ENCODE measurements around the gene SMOC2. TPM values are rescaled to one million over a fixed set of nuclear protein-coding genes. Genes with fewer than 3 reads are reported as not detected.
"Not testable (repeated sequence)": the region's sequence is repeated elsewhere in the genome, so short reads cannot be mapped to it uniquely, and the experiment has no call there.

The SMOC2 gene
- total RNA-seq, 2 donors from 2014 or later = not detected

DNA sequence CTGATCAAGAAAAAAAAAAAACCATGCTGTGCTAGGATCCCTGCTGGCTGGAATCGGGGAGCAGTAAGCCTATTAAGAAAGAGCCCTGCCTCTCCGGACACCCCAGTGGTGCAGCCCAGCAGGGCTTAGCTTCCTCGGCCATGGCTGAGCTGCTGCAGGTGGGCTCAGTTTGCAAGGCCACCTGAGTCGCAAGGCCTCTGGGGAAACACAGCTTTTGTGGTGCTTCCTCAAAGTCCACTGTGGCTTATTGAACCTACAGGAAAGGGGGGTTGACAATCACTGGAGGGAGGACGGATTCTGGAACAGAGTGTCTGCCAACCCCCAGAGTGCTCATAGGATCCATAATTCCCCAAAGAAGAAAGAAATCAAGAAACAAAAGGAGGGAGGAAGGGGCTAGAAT lies 240.8 kb downstream of the SMOC2 start:
- ATAC-seq = no peak
- H3K27ac Mint-ChIP-seq = no peak overlapping the region
- no peak for DNase-seq
- no peak overlapping the region for H3K4me3 Mint-ChIP-seq
- peaks cover 55% of the 10 kb centered on the region for H3K27me3 Mint-ChIP-seq
- H3K9me3 ChIP-seq (ENCODE audit: control insufficient read depth, low read length, poor library complexity, severe bottlenecking) = no peaks in the 10 kb centered on the region
- no peaks in the 10 kb centered on the region for H3K4me1 Mint-ChIP-seq
- no peaks in the 10 kb centered on the region for H3K36me3 Mint-ChIP-seq (ENCODE audit: low read depth)

DNA sequence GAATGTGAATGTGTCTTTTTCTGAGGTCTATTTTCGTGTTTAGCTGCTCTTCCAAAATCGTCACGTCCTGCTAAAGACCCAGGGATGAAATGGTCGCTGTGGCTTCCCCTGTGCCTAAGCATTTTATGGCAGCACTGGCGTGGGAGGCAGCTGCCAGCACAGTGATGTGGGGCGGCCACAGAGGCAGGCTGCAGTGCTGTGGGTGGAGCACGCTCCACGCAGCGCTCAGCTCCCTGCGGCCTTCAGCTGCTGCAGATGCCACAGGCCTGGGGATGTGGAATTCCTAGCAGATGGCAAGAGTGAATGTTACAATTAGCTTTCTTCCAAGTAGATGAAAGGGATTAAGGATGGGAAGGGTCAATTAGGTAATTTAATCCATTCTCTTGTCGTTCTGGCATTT lies 242.6 kb downstream of the SMOC2 start:
- Mint-ChIP-seq H3K27me3 (peaks cover 55% of the 10 kb centered on the region), H3K4me3 (no peak overlapping the region)

DNA sequence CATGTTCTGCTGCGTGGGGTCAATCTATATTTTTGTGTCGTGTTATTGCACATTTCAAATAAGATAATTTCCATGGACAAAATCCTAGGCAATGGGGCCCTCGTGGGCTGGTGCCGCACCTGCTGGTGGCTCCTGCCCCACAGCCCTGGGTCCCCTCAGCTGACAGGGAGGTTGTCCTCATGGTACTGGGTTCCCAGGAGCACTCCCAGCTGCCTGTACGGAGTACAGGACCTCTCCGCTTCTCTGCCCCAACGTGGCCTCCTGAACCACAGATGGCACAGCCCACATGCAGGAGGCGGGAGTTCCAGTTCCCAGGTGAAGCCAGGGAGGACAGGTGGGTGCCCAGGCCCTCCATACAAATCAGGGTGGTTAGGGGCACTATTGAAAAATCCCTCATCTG lies 243.5 kb downstream of the SMOC2 start:
- no peaks in the 10 kb centered on the region for H3K4me1 Mint-ChIP-seq
- H3K36me3 Mint-ChIP-seq (ENCODE audit: low read depth) = no peaks in the 10 kb centered on the region
- H3K9me3 ChIP-seq (ENCODE audit: control insufficient read depth, low read length, poor library complexity, severe bottlenecking) = no peaks in the 10 kb centered on the region
- H3K27me3 Mint-ChIP-seq = peaks cover 53% of the 10 kb centered on the region
- DNase-seq (no peak), ATAC-seq (no peak)
- no peak overlapping the region for H3K27ac Mint-ChIP-seq
- H3K4me3 Mint-ChIP-seq = no peak overlapping the region

More for the DNA sequence above, 242.6 kb downstream of the SMOC2 start:
- DNase-seq (no peak), ATAC-seq (no peak)
- H3K4me1 Mint-ChIP-seq = no peaks in the 10 kb centered on the region
- H3K9me3 ChIP-seq (ENCODE audit: control insufficient read depth, low read length, poor library complexity, severe bottlenecking) = no peaks in the 10 kb centered on the region
- no peaks in the 10 kb centered on the region for H3K36me3 Mint-ChIP-seq (ENCODE audit: low read depth)
- no peak overlapping the region for H3K27ac Mint-ChIP-seq

DNA sequence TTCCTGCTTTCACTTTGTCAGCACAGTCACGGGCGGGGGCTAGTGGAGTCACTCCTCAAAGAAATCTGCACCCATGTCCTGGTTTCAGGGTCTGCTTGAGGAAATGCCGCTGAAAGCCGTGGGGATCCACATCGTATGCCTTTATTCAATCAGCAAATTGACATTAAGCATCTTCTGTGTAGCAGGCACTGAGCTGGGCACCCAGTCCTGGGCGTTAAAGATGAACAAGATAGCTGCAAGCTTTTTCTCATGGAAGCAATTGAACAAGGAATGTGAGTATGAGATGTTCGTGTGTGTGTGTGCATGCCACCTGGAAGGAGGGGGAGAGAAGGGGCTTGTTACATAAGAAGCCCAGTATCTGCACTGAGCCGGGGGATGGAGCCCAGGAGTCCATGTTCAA lies 243.9 kb downstream of the SMOC2 start:
- Mint-ChIP-seq H3K4me1 (no peaks in the 10 kb centered on the region), H3K36me3 (ENCODE audit: low read depth) (no peaks in the 10 kb centered on the region), H3K27ac (no peak overlapping the region), H3K4me3 (no peak overlapping the region), H3K27me3 (peaks cover 50% of the 10 kb centered on the region)
- H3K9me3 ChIP-seq (ENCODE audit: control insufficient read depth, low read length, poor library complexity, severe bottlenecking) = no peaks in the 10 kb centered on the region
- ATAC-seq (no peak), DNase-seq (no peak)

DNA sequence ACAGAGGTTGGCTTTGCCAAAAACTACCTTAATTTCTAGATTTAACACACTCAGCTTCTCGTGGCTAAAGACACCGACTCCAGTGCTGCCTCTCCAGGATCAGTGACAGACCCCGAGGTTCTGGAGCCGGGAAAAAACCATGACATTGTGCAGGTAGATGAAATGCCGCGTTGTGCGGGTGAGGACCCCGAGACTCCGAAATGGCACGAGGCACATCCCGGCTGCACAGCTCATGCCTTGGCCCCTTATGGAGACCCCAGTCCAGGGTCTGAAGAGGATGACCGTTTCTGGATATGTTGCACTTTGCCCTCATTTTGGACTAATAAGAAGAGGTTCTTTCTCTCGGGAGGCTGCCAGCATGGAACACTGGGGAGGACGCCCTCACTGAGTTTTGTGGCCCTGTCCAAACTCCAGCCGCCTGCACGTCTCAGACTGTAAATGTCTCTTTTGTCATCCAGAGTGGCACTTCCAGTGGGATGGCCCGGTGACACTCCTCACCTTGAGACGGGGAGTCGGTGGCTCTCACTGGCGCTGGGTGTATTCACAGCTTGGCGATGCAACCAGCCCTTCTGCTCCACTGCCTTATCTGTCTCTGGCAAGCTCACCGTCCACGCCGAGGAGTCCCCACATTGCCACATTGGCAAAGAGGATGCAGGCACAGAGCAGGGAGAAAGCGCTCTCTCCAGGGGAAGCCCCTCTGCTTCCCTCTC lies 245.2 kb downstream of the SMOC2 start:
- Mint-ChIP-seq H3K27me3 (peaks cover 50% of the 10 kb centered on the region), H3K4me1 (no peaks in the 10 kb centered on the region), H3K27ac (no peak overlapping the region), H3K4me3 (no peak overlapping the region), H3K36me3 (ENCODE audit: low read depth) (no peaks in the 10 kb centered on the region)
- no peaks in the 10 kb centered on the region for H3K9me3 ChIP-seq (ENCODE audit: control insufficient read depth, low read length, poor library complexity, severe bottlenecking)
- ATAC-seq (no peak), DNase-seq (no peak)

DNA sequence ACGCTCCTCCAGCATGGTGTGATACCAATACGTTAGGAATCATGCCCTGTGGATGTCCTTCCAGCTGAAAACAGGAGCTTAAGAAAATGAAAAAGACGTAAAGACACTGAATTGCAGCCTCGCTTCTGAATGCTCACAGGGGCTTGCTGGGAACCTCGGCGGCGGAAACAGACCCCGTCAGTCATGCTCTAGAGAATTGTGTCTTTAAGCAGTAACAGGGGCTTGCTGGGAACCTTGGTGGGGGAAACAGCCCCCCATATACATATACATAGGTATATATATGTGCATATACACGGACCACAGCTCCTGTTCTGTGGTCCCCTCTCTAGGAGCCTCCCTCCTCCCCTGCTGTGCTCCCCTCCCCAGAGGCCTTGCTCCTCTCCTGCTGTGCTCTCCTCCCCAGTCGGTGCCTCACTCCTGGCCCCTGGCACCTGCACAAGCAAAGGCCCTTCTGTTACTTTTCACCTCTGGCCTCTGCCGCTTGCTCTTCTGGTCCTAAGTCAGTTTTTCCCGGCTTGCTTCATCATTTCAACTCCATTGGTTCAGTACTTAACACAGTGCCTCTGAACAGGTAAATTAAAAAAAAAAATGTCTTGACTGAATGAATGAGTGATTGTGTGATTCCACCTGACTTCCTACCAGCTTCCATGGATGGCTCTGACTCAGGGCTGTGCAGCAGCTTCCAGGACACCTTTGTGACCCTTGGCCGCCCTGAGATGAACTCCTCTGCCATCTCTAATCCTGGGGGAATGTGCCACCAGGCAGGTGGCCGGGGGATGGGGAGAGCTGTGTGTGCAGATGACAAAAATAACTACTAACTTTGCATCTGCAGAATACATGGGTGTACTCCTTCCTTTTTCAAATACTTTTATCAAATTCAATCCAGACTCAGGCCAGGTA lies 246.1 kb downstream of the SMOC2 start:
- Mint-ChIP-seq H3K36me3 (ENCODE audit: low read depth) (no peaks in the 10 kb centered on the region), H3K27ac (no peak overlapping the region)
- no peak for ATAC-seq

DNA sequence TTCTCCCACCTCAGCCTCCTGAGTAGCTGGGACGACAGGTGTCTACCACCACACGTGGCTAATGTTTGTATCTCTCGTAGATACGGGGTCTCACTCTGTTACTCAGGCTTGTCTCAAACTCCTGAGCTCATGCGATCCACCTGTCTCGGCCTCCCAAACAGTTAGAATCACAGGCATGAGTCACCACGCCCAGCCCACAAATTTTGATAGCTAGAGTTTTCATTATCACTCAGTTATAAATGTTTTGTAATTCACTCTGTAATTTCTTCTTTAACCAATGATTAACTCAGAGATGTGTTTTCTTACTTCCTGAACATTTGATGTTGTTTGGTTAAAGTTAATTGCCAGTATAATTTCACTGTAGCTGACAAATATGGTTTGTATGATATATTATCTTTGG lies 249.3 kb downstream of the SMOC2 start:
- Mint-ChIP-seq H3K4me1 (no peaks in the 10 kb centered on the region), H3K36me3 (ENCODE audit: low read depth) (no peaks in the 10 kb centered on the region), H3K27me3 (peaks cover 26% of the 10 kb centered on the region), H3K27ac (no peak overlapping the region), H3K4me3 (no peak overlapping the region)
- H3K9me3 ChIP-seq (ENCODE audit: control insufficient read depth, low read length, poor library complexity, severe bottlenecking) = no peaks in the 10 kb centered on the region
- no peak for ATAC-seq
- DNase-seq = no peak

More for the DNA sequence above, 246.1 kb downstream of the SMOC2 start:
- peaks cover 48% of the 10 kb centered on the region for H3K27me3 Mint-ChIP-seq
- no peak for DNase-seq
- H3K4me1 Mint-ChIP-seq = no peaks in the 10 kb centered on the region
- H3K9me3 ChIP-seq (ENCODE audit: control insufficient read depth, low read length, poor library complexity, severe bottlenecking) = no peaks in the 10 kb centered on the region
- no peak overlapping the region for H3K4me3 Mint-ChIP-seq

DNA sequence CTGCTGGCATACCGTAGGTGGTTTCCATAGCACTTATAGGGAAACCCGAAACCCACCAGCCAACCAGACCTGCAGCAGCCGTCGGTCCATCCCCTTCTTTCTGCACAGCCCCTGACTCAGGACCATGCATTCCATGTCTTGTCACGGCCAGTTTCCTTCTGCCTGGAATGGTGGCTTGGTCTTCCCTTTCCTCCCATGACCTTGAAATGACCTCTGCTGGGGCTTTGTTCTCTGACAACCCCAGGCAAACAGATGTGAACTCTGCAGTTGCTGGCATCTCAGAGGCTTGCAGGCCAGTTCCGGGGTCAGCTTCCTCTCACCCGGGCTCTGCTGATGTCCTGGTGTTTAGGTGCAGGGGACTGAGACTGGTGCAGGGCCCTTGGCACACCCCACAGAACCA lies 250.8 kb downstream of the SMOC2 start:
- DNase-seq (no peak), ATAC-seq (no peak)
- H3K27ac Mint-ChIP-seq = no peak overlapping the region
- H3K36me3 Mint-ChIP-seq (ENCODE audit: low read depth) = peaks cover 2% of the 10 kb centered on the region
- H3K4me1 Mint-ChIP-seq = no peaks in the 10 kb centered on the region
- H3K27me3 Mint-ChIP-seq = peaks cover 20% of the 10 kb centered on the region
- H3K4me3 Mint-ChIP-seq = no peak overlapping the region
- no peaks in the 10 kb centered on the region for H3K9me3 ChIP-seq (ENCODE audit: control insufficient read depth, low read length, poor library complexity, severe bottlenecking)

DNA sequence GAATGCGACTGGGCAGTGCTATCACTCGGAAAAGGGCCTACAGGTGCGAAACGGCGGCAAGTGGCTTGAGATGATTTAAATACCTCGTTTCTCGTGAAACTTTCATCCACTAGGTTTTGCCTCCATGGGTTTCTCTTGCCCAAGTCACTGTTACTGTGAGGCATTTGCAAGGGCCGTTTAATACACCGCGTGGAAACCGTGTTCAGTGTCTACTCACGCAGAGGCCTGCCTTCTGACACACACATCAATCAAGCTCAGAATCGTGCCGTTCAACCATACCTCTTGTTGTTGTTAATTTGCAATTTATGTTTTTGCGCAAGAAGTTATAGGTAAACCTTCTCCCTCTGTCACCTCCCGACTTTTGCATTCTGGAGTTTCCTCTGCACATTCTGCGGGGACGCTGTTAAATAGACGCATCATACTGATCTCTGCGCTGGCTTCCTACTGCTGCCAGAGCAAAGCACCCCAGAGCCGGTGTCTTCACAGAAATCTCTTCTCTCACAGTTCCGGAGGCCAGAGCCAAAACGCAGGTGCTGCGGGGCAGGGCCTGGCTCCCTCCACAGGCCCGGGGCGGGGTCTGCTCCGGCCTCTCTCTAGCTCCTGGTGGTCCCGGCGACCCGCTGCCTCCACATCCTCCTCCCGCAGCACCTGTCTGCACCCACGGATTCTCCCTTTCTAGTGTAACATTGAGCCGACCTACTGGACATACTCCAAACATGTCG lies 251.4 kb downstream of the SMOC2 start:
- Mint-ChIP-seq H3K27me3 (peaks cover 17% of the 10 kb centered on the region), H3K4me1 (no peaks in the 10 kb centered on the region), H3K27ac (no peak overlapping the region), H3K36me3 (ENCODE audit: low read depth) (peaks cover 2% of the 10 kb centered on the region), H3K4me3 (no peak overlapping the region)
- ATAC-seq = no peak
- no peaks in the 10 kb centered on the region for H3K9me3 ChIP-seq (ENCODE audit: control insufficient read depth, low read length, poor library complexity, severe bottlenecking)
- no peak for DNase-seq

DNA sequence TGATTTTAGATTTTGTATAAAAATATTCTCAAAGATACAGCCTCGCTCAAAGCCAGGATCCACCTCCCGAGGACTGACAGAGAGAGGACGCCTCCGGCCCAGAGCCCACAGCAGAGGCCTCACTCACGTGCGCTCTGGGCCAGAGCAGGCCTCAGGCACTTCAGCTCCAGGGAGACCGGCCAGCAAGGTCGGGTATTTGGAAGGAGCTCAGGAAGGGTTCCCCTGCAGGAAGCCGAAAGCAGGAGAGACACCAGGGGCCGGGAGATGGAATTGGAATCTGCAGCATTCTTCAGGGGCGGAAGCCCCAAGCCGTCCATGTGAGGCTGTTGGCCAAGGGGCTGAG lies 251.9 kb downstream of the SMOC2 start:
- not testable (repeated sequence) for H3K36me3 Mint-ChIP-seq (ENCODE audit: low read depth); ATAC-seq; DNase-seq

DNA sequence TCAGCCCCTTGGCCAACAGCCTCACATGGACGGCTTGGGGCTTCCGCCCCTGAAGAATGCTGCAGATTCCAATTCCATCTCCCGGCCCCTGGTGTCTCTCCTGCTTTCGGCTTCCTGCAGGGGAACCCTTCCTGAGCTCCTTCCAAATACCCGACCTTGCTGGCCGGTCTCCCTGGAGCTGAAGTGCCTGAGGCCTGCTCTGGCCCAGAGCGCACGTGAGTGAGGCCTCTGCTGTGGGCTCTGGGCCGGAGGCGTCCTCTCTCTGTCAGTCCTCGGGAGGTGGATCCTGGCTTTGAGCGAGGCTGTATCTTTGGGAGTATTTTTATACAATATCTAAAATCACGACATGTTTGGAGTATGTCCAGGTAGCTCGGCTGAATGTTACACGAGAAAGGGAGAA lies 253.8 kb downstream of the SMOC2 start:
- not testable (repeated sequence) for H3K9me3 ChIP-seq (ENCODE audit: control insufficient read depth, low read length, poor library complexity, severe bottlenecking); H3K4me3 Mint-ChIP-seq; H3K4me1 Mint-ChIP-seq; H3K27me3 Mint-ChIP-seq; H3K27ac Mint-ChIP-seq; DNase-seq; ATAC-seq; H3K36me3 Mint-ChIP-seq (ENCODE audit: low read depth)

More for the DNA sequence above, 251.9 kb downstream of the SMOC2 start:
- peaks cover 11% of the 10 kb centered on the region for H3K27me3 Mint-ChIP-seq
- H3K4me3 Mint-ChIP-seq; H3K9me3 ChIP-seq (ENCODE audit: control insufficient read depth, low read length, poor library complexity, severe bottlenecking); H3K4me1 Mint-ChIP-seq; H3K27ac Mint-ChIP-seq: not testable (repeated sequence)

DNA sequence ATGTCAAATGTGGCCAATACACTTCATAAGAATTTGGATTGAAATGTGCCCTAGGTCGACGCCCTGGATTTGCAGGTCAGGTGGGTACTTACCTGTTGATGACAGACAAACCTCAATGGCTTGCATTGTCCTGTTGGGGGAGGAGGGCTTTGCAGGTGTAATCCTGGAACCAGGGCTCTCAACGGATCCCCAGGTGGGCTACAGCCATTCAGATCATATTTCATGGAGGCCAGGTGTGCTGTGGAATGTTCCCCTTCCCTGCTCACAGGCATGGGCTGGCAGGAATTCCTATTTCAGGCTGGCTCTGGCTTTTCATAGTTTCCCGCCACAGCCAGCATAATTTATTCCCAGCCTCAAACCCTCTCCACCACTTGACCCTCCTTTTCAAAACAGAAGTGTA lies 254.7 kb downstream of the SMOC2 start:
- peaks cover 2% of the 10 kb centered on the region for H3K36me3 Mint-ChIP-seq (ENCODE audit: low read depth)
- H3K4me3 Mint-ChIP-seq = no peak overlapping the region
- H3K27ac Mint-ChIP-seq = no peak overlapping the region
- H3K4me1 Mint-ChIP-seq = no peaks in the 10 kb centered on the region
- peaks cover 10% of the 10 kb centered on the region for H3K27me3 Mint-ChIP-seq
- H3K9me3 ChIP-seq (ENCODE audit: control insufficient read depth, low read length, poor library complexity, severe bottlenecking) = no peaks in the 10 kb centered on the region
- DNase-seq (no peak), ATAC-seq (no peak)

DNA sequence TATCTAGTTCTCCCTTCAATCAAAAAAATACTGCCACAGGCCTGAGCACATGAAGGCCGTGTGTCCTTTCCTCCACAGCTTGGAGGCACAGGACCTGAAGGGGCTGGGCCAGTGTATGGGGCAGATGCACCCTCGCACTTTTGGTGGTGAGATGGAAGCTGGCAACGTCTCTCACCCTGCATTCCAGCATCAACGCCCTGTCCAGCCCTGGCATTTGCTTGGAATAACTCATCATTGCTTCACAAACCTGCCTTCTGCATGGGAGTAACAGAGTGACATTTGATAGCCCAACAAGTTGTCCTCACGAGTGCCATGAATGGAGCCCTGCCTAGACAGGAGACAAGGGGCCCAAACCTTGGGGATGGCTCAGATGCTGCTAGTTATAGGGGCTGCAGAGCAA lies 257.9 kb downstream of the SMOC2 start:
- peaks cover 20% of the 10 kb centered on the region for H3K27me3 Mint-ChIP-seq
- peaks cover 2% of the 10 kb centered on the region for H3K36me3 Mint-ChIP-seq (ENCODE audit: low read depth)
- H3K4me1 Mint-ChIP-seq = no peaks in the 10 kb centered on the region
- no peak overlapping the region for H3K27ac Mint-ChIP-seq
- no peaks in the 10 kb centered on the region for H3K9me3 ChIP-seq (ENCODE audit: control insufficient read depth, low read length, poor library complexity, severe bottlenecking)
- no peak overlapping the region for H3K4me3 Mint-ChIP-seq
- ATAC-seq = no peak
- no peak for DNase-seq

Measured in T-helper 17 cell (primary cell).